GM19438 (cell line): Measurements from ENCODE around the gene CDHR4.
"Not testable (repeated sequence)": the region's sequence is repeated elsewhere in the genome, so short reads cannot be mapped to it uniquely, and the experiment has no call there.

Source experiments
- ATAC-seq: cut with Tn5 transposase; IDR thresholded peaks from one replicate; pipeline ENCODE4 v1.9.1; 2021; ENCODE audit warnings: low read depth; ENCODE audit not compliant: unreplicated experiment

Gene CDHR4

GRCh38 chr3:49782277-49782676, 17.4 kb downstream of the CDHR4 start:
- not testable (repeated sequence) for ATAC-seq

- ATAC-seq = no peak
Observed at GRCh38 chr3:49781415-49782199, 18.1 kb downstream of the CDHR4 start.

- ATAC-seq = not testable (repeated sequence)
Observed at GRCh38 chr3:49780975-49781365, 18.7 kb downstream of the CDHR4 start.

- ATAC-seq = no peak
Observed at GRCh38 chr3:49780080-49780974, 19.3 kb downstream of the CDHR4 start.

- no peak for ATAC-seq
Observed at GRCh38 chr3:49779358-49780079, 20.2 kb downstream of the CDHR4 start.

- not testable (repeated sequence) for ATAC-seq
Observed at GRCh38 chr3:49776101-49776500, 23.6 kb downstream of the CDHR4 start.

GRCh38 chr3:49775538-49775937, 24.1 kb downstream of the CDHR4 start:
- ATAC-seq = no peak

- ATAC-seq = no peak
Observed at GRCh38 chr3:49772703-49773102, 27.0 kb downstream of the CDHR4 start.

- no peak for ATAC-seq
Observed at GRCh38 chr3:49771340-49771938, 28.2 kb downstream of the CDHR4 start.

- ATAC-seq = no peak
Observed at GRCh38 chr3:49769926-49770325, 29.7 kb downstream of the CDHR4 start.

GRCh38 chr3:49769286-49769915, 30.3 kb downstream of the CDHR4 start:
- no peak for ATAC-seq

- ATAC-seq = no peak
Observed at GRCh38 chr3:49763981-49764380, 35.7 kb downstream of the CDHR4 start.

- no peak for ATAC-seq
Observed at GRCh38 chr3:49761661-49762060, 38.0 kb downstream of the CDHR4 start.

GRCh38 chr3:49759226-49759625, 40.4 kb downstream of the CDHR4 start:
- no peak for ATAC-seq

- no peak for ATAC-seq
Observed at GRCh38 chr3:49757197-49757596, 42.5 kb downstream of the CDHR4 start.

GRCh38 chr3:49756036-49756435, 43.6 kb downstream of the CDHR4 start:
- no peak for ATAC-seq

- no peak for ATAC-seq
Observed at GRCh38 chr3:49754536-49754935, 45.1 kb downstream of the CDHR4 start.

- no peak for ATAC-seq
Observed at GRCh38 chr3:49751501-49751900, 48.2 kb downstream of the CDHR4 start.

- no peak for ATAC-seq
Observed at GRCh38 chr3:49750056-49750455, 49.6 kb downstream of the CDHR4 start.

- not testable (repeated sequence) for ATAC-seq
Observed at GRCh38 chr3:49748874-49749273, 50.8 kb downstream of the CDHR4 start.
